ENCODE results near the gene CLDN22.

Gene CLDN22

GRCh38 chr4:183276106-183276505, 44.0 kb downstream of the CLDN22 start:
- no peak for DNase-seq (ENCODE audit: low spot score)

- DNase-seq (ENCODE audit: low spot score), result no peak
Observed at GRCh38 chr4:183272384-183272783, 47.7 kb downstream of the CLDN22 start.

GRCh38 chr4:183268556-183268955, 51.5 kb downstream of the CLDN22 start:
- DNase-seq (ENCODE audit: low spot score), result no peak

Measured in activated CD4-positive, alpha-beta T cell treated with anti-CD3 and anti-CD28 coated beads, Interleukin-2, Interleukin-4, amounts not matched to agents 100 ng/mL and 50 ng/mL, durations not matched to agents 16 hours and 8 hours (primary cell).